A549 (cell line): Measurements from ENCODE around the gene SLTM.

ENCODE experiments used
- CEBPB ChIP-seq, 2 experiments: fragments of >200 bp in 1 of 2; sonication (Bioruptor Twin) in 1 of 2; formaldehyde crosslinking in 1 of 2; IDR thresholded peaks; 2 replicates each; pipeline ENCODE4 v1.6.1; 2012 to 2016
- CHD2 ChIP-seq: fragments of 150-350 bp; IDR thresholded peaks from 2 replicates; pipeline ENCODE4 v1.6.1; 2014; ENCODE audit warnings: low read length; ENCODE audit not compliant: partially characterized antibody
- CTCF ChIP-seq: fragments of >200 bp; sonication (Bioruptor Twin); formaldehyde crosslinking; IDR thresholded peaks from 3 replicates; pipeline ENCODE4 v1.5.1; 2016
- EP300 ChIP-seq, 2 experiments: fragments of >200 bp; sonication (Bioruptor Twin); formaldehyde crosslinking; IDR thresholded peaks; 2 replicates in 1 of 2; 3 replicates in 1 of 2; pipeline ENCODE4 v1.6.1; 2016 to 2017
- FOSB ChIP-seq: fragments of 250-450 bp; sonication (Bioruptor Pico); IDR thresholded peaks from 2 replicates; pipeline ENCODE4 v1.5.0; 2020; ENCODE audit warnings: mild to moderate bottlenecking, moderate library complexity
- MAX ChIP-seq: IDR thresholded peaks from 2 replicates; pipeline ENCODE4 v1.6.1; 2012
- PBX3 ChIP-seq: IDR thresholded peaks from 2 replicates; pipeline ENCODE4 v1.6.1; 2012
- POLR2A ChIP-seq: IDR thresholded peaks from 2 replicates; pipeline ENCODE4 v1.6.1; 2012; ENCODE audit warnings: mild to moderate bottlenecking, low read length
- REST ChIP-seq: fragments of 200-600 bp; sonication (generic); IDR thresholded peaks from 2 replicates; pipeline ENCODE4 v1.6.1; 2016; ENCODE audit warnings: antibody characterized with exemption, mild to moderate bottlenecking, moderate library complexity
- SREBF2 ChIP-seq: fragments of 450-650 bp; IDR thresholded peaks from 2 replicates; pipeline ENCODE4 v1.6.1; 2014; ENCODE audit warnings: mild to moderate bottlenecking, moderate library complexity

- no peak for TF ChIP-seq EP300 (IDR thresholded peaks at IDR 0.05)
- no peak for TF ChIP-seq PBX3
- TF ChIP-seq MAX: no peak
- no peak for TF ChIP-seq CTCF
- TF ChIP-seq POLR2A: no peak
- no peak for TF ChIP-seq CEBPB (IDR thresholded peaks at IDR 0.05)
- no peak for TF ChIP-seq CHD2
- no peak for TF ChIP-seq SREBF2
- TF ChIP-seq REST: no peak
- TF ChIP-seq FOSB (CRISPR knock-in tag): no peak
Measured at GRCh38 chr15:58900631-58901030, 32.8 kb downstream of the SLTM start.
